HG03521 (cell line): ENCODE data around the gene PDLIM3.
"Not testable (repeated sequence)": the region's sequence is repeated elsewhere in the genome, so short reads cannot be mapped to it uniquely, and the experiment has no call there.

ENCODE experiments used
- ATAC-seq: cut with Tn5 transposase; IDR thresholded peaks from one replicate; pipeline ENCODE4 v1.9.1; 2021; ENCODE audit warnings: mild to moderate bottlenecking, moderate library complexity; ENCODE audit not compliant: unreplicated experiment

PDLIM3 gene, protein sequence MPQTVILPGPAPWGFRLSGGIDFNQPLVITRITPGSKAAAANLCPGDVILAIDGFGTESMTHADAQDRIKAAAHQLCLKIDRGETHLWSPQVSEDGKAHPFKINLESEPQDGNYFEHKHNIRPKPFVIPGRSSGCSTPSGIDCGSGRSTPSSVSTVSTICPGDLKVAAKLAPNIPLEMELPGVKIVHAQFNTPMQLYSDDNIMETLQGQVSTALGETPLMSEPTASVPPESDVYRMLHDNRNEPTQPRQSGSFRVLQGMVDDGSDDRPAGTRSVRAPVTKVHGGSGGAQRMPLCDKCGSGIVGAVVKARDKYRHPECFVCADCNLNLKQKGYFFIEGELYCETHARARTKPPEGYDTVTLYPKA

DNA sequence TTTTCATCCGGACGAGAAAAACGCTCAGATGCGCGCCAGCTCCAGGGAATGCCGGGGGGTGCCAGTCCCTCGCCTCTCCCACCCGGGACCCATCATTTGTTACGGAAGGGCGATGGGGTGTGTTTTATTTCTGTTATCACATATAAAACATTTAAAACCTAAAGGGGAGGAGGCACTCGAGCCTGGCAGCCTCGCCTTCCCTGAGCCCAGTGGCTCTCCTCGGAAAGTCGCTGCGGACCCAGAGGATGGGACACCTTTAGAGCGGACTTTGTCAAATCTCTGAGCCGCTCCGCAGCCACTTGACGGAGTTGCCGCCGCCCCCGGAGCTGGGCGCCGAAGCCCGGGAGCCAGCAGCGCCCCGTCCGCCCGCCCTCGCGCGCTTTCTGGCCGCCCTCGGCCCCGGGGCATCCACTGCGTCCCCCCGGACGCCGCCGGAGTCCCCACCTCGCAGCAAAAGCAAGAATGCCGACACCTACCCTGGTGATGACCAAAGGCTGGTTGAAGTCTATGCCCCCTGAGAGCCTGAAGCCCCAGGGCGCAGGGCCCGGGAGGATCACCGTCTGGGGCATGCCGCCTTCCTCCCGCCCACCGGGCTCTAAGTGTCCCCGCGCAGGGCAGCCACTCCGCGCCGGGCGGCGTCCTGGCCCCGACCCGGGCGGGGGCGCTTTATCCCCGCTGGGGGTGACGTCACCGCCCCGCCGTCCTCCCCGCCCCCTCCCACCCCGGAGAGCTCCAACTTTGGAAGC, at the start of gene PDLIM3:
Gene PDLIM3 (minus strand): TSS at position 642 of the 746 bp plus-strand sequence. CDS start 73 bp downstream, at position 569.
- no peak for ATAC-seq

DNA sequence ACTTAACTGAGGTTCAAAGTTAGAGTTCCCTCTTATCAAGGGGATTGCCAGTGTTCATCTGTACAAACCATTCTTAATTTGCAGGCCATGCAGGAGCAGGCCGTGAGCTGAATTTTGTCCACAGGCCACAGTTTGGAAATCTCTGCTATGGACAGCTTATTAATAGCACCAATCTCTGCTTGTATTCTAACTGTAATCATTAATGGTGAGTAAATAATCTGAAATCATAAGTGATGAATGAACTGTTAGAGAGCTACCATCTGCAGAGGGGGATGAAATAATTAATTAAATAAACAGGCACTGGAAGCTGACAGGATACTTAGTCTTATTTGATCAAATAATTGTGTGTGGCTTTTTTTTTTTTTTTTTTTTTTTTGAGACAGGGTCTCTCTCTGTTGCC, 48.5 kb upstream of the PDLIM3 start:
- ATAC-seq, result no peak

DNA sequence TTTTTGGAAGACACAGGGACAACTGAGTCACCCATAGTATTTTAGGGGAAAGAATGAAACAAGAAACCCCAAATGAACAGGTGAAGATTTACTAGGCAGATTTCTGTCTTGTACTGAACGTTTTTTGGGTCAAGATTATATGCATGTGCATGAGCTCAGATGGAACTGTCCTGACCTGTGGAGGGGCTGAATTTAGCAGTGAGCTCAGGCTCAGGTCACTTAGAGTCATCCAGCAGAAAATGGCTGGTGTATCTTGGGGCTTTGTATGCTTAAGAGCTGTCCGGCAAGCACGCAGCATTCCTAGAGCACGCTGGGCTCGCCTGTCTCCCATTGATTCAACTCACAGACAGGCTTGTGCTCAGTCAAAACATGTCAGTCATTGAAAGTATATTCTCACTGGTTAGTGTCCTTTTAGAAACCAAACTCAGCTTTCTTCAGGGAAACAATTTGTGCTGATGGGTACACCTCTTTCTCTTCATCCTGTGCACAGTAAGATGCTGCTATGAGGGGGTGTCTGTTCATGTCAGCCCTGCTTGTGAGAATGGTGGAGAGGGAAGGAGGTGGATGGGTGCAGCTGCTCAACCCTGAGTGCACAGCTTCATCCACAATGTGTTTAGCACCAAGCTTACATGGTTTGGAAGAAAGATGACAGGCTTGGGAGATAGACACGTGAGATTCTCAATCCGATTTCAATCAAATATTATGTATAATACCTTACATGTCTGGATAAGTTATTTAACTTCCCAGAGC, 47.5 kb upstream of the PDLIM3 start:
- no peak for ATAC-seq

DNA sequence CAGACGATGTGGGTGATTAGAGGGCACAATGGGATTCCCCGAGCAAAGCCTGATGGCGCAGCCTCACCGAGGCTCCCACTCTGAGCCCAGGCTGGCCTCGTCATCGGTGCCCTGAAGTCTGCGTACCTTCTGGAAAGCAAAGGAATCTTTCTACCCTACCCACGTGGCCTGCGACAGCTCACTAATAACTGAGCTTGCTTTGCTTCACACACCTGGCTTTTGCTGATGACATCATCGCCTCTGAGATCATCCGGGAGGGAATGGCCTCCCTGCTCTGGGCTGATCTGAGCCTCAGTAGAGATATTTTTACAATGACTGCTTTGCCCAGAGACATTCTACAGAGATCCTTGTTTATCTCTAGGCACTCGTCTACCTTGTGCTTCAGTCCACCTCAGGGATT, 45.4 kb upstream of the PDLIM3 start:
- no peak for ATAC-seq

DNA sequence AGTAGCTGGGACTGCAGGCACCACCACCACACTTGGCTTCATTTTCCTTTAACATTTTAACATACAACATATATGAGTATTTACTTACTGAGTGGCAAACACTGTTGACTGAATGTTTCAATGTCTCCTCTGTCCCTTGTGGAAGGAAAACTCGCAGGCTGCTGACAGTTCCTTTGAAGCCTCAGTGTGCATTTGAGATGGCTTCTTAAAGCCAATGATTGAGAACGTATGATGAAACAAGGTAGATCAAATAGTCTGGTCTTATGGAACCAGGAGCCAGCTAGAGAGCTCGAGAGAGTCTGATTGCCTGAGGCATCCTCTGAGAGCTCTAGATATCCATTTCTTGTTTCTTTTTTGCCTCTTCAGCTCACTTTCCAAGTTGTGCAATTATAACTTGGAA, 43.0 kb upstream of the PDLIM3 start:
- no peak for ATAC-seq

DNA sequence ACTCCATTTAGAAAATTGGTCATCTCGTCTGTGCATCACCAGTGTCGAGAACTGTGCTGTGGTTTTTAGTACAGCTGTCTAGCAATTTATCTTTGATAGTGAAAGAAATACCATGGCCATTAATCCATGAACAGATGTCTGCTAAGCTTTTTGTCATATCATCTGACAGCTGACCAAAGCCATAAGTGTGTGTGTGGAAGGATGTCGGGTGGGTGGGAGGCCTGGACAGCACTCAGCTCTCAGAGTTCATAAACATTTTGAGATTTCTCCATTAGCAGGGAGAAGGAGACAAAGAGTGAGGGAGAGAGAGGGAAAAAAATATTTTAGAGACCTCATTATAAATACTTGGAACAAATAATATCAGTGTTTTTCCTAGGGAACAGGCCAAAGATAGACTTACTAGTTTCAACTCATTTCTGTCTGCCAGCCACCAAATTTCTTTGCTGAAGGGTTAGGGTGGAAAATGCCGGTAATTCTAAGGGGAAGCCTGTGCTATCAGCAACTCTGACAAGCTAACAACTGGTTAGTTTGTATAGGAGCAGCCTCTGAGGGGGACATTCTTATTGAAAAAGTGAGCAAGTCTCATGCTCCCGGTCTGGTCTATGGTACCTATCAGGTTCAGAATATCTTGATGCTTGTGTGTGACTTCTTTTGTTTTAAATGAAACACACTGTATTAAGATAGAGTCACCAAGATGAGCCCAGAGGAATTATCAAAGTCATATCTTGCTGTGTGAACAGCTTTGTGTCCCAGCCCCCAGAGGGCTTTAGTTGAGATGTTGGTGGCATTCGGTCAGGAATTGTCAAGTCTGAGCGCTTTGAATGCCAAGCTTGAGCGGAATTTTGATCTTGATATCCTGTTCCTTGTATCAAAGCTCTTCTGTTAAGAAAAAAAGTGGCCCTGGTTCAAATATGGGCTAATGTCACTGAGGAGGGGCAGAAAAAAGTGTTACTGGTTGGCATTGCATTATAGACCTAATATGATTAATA, 41.9 kb upstream of the PDLIM3 start:
- ATAC-seq, result no peak

DNA sequence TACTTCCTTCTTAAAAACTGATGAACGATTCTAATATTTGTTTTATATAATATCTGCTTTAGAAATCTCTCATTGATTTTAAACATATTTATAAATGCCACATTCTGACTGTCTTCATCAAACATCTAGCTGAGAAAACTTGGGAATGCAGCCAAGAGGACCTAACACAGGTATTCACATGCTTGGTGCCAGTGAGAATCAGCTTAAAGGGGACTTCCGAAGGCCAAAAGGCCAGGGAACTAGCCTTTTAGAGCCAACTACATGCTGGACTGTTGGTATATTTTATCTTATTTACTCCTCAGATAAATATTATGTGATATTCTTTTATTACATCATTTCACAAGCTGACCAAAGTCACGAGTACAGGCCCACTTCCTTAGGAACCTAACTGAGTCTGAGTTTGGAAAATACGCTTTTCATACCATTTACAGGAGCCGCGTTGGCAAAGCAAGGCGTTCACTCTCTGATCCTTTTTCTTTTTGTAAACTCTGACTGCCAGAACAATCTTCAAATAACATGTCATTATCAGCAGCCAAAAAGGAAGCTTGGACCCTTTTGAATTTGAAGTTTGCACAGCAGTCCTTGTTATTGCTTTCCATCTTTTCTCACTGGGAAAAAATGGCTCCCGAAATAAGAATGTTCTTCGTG, 41.1 kb upstream of the PDLIM3 start:
- no peak for ATAC-seq

DNA sequence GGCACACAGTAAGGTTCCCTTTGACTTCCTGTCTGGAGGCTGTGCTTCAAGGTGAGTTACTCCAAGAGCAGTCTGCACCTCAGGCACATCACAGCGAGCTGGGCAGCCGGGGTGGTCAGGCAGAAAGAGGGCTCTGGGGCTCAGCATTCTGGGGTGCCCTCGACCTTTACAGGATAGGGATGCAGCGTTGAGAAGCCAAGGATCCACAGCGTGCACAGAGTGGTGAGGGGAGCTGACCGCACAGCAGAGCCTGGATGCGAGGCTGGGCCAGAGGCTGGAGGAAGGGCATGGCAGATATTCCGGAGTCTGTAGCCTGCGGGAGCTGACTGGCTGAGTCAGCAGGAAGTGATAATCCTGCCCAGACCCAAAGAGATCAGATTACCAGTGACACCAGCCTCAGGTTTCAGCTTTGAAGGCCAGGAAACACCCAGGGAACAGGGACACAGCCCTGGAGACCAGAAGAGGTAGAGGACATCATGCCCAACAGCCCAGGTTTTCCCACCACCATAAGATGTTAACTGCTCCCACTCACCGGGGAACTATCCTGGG, 38.4 kb upstream of the PDLIM3 start:
- ATAC-seq, result no peak

DNA sequence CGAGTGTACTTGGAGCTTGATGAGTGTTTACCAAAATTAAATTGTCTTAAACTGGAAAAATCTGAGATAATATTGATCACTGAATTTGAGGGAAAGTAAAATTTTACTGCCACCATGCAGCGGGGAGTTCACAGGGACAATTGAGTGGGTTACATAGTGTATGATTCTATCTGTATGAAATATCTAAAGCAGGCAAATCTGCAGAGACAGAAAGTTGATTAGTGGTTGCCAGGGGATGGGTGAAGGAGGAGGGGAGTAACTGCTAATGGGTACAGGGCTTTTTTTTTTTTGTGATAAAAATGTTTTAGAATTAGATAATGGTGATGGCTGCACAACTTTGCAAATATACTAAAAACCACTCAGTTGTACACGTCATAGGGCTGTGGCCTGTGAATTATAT, 35.4 kb upstream of the PDLIM3 start:
- ATAC-seq, result no peak

DNA sequence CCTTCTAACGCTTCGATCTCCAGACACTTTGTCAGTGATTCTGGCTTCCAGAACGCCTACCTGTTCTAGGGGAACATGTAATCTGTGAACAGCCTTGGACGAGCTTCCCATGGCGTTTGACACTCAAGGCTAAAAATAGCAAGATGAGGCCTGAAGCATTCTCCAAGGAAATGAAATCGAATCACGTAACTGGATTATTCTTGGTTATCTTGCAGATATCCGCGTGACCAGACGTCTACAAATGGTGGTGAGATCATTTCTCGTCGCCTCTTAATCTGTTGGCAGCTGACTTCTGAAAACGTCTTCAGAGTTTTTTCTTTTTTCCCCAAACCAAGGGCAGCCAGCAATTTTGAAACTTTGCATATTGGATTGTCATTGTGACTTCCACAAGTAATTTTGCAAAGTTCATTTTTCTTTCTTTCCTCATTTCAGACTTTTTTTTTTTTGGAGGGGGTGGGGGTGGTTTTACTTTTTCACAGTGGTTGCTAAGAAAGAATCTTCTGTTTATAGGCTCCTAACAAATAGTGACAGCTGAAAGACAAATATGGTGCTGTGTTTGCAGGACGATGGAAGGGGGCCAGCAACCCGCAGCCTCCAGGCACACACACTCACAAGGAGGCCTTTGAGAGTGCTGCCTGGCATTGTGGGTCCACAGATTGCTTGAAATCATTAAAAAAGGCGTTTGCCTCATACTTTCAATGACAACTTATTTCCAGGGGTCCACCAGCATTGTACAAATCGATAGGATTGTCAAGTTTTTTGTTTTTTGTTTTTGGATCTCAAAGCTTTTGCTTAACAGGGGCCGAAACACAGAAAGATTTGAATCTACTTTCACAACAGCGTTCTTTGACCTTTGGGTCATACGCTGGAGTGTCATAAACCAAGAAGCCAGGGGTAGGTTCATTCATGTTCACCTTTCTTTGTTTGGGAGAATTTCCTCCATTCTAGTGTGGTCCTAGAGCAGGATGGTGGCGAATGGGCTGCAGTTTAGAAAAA, 32.4 kb upstream of the PDLIM3 start:
- ATAC-seq, result no peak

DNA sequence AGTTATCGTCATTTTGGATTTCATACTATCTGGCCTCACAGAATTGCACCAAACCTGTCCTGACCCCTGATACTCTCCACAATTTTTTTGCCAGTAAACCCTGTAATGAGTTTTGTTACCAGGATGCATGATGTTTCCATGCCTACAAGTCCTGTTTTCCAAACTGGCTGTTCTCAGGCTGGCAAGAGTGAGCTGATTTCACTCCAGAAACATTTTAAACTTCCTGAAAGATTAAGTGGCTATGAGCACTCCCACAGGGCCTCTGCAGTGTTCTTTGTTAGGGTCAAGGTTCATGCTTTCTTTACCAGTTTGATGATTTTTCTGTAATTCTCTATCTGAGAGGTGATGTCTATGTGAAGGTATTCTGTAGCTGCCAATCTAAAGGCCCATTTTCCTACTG, 31.7 kb upstream of the PDLIM3 start:
- no peak for ATAC-seq

DNA sequence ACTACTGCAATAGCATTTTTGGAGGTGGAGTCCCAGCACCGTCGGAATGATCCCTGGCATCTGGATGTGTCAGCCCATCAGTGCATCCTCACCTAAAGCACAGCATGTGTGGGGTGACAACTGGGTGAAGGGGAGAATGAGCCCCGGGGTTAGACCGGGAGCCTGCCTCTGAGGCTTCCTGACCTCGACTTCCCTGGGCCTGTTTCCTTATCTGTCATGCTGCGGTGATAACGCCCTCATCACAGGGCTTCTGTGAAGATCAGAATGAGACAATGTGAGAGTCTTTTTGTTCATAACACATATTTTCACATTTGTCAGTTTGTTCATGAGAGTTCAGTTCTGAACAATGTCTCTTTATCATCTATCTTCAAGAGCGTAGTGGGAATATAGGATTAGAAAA, 31.1 kb upstream of the PDLIM3 start:
- ATAC-seq, result no peak

DNA sequence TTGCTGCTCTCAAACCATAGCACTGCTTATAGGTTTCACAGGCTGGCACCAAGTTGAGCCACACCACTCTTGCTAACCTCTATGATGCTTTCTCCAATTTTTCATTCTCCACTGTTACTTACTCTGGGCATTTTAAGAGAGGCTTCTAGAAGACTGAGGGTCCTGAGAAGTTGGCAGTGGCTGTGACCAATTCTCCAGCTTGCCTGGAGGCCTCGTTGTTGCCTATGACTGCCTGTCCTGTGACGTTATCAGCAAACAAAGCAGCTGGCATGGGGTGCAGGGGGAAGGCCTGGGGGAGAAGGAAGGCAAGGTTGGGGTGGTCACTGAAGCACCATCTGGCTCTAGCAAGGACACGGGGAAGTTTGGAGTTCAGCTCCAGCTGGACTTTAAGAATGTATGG, 30.4 kb upstream of the PDLIM3 start:
- no peak for ATAC-seq

DNA sequence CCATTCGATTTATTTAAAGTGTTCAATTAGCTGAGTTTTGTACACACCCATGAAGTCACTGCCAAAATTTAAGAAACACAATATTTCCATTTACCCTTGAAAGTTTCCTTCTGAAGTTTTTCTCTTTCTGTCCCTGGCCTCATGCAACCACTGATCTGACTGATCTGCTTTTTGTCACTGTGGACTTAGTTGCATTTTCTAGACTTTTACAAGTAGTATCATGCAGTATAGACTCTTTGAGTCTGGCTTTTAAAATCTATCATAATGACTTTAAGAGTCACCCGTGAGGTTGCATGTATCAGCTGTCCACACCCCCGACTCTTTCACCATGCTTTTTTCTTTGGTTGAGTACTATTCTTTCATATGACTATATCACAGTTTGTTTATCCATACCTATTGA, 29.0 kb upstream of the PDLIM3 start:
- ATAC-seq, result no peak

DNA sequence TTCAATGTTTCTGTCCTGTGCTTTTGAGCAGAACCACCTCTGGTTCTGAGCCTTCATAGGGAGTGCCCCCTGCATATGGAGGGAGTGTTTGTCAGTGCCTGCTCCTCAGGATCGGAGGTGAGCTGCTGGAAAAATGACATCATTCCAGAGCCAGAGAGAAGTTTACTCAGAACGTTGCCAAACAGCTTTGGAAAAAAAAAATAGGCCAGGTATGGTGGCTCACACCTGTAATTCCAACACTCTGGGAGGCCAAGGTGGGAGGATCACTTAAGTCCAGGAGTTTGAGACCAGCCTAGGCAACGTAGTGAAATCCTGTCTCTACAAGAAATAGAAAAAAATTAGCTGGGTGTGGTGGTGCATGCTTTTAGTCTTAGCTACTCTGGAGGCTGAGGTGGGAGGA, 27.2 kb upstream of the PDLIM3 start:
- no peak for ATAC-seq

DNA sequence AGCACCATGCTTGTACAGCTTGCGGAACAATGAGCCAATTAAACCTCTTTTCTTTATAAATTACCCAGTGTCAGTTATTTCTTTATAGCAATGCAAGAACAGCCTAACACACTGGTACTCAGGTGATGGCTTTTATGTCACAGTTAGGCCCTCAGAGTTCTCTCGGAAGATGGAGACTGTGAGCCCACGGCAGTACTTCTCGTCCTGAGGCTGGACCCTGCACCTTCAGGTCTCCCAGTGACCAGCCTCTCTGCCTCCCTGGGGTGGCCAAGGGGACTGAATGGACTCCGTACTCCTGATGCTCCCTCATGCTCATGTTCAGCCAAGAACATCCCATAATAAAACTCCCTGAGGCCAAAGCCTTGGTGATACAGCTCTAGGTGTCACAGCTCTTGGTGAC, 25.0 kb upstream of the PDLIM3 start:
- no peak for ATAC-seq

DNA sequence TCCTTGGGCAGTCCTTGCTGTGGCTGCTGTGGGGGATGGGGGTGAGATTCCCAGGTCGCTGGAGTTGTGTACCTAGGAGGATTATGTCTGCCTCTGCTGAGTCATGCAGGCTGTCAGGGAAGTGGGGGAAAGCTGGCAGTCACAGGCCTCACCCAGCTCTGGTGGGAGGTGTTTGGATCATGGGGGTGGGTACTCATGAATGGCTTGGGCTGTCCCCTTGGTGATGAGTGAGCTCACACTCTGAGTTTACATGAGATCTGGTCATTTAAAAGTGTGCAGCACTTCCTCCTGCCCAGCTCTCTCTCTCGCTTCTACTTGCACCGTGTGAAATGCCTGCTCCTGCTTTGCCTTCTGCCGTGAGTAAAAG, 24.6 kb upstream of the PDLIM3 start:
- no peak for ATAC-seq

DNA sequence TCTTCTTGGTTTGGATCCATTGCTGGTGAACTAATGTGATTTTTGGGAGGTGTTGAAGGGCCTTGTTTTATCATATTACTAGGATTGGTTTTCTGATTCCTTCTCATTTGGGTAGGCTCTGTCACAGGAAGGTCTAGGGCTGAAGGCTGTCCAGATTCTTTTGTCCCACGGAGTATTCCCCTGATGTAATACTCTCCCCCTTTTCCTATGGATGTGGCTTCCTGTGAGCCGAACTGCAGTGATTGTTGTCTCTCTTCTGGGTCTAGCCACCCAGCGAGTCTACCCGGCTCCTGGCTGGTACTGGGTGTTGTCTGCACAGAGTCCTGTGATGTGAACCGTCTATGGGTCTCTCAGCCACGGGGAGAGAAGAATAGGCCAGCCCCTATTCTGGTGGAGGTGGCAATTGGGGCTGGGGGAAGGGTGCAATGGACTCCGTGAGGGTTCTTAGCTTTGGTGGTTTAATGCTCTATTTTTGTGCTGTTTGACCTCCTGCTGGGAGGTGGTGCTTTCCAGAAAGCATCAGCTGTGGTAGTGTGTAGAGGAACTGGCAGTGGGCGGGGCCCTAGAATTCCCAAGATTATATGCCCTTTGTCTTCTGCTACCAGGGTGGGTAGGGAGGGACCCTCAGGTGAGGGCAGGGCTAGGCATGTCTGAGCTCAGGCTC, 24.1 kb upstream of the PDLIM3 start:
- not testable (repeated sequence) for ATAC-seq
